ENCODE data around the gene MLST8.

DNA sequence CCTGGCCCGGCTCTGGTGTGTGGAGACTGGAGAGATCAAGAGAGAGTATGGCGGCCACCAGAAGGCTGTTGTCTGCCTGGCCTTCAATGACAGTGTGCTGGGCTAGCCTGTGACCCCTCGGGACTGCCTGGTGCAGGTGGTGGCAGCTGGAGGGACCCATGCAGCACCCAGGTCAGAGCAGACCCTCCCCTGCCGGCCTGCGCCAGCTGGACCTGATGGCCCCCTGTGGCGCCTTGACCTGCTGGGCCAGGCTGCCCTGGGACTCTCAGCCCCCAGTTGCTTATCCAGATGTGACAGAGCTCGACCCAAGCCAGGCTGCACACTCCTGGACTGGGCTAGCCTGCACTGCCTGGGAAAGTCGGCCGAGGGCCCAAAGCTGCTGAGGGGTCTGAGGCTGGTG is 3.5 kb downstream of the MLST8 start:
- TF ChIP-seq POLR2A (IDR thresholded peaks at IDR 0.05; ENCODE audit: control extremely low read depth in 1 of 2, low read depth in 2 of 2, low read length in 2 of 2) (no peak), SP1 (IDR thresholded peaks at IDR 0.05; ENCODE audit: low read depth, low read length) (no peak), CEBPB (IDR thresholded peaks at IDR 0.05; ENCODE audit: low read depth, low read length) (no peak), POLR2AphosphoS5 (IDR thresholded peaks at IDR 0.05; ENCODE audit: low read depth, low read length) (no peak), EP300 (IDR thresholded peaks at IDR 0.05; ENCODE audit: borderline replicate concordance in 1 of 2, low read depth in 2 of 2, low read length in 2 of 2) (no peak), RFX5 (IDR thresholded peaks at IDR 0.05; ENCODE audit: borderline replicate concordance, low read depth, low read length) (no peak), CREB1 (IDR thresholded peaks at IDR 0.05) (no peak), SIX5 (IDR thresholded peaks at IDR 0.05; ENCODE audit: low read depth, low read length) (no peak)
- TF ChIP-seq, protein P1, sequence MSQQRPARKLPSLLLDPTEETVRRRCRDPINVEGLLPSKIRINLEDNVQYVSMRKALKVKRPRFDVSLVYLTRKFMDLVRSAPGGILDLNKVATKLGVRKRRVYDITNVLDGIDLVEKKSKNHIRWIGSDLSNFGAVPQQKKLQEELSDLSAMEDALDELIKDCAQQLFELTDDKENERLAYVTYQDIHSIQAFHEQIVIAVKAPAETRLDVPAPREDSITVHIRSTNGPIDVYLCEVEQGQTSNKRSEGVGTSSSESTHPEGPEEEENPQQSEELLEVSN (IDR thresholded peaks at IDR 0.05) = no peak
- TF ChIP-seq, protein P2, sequence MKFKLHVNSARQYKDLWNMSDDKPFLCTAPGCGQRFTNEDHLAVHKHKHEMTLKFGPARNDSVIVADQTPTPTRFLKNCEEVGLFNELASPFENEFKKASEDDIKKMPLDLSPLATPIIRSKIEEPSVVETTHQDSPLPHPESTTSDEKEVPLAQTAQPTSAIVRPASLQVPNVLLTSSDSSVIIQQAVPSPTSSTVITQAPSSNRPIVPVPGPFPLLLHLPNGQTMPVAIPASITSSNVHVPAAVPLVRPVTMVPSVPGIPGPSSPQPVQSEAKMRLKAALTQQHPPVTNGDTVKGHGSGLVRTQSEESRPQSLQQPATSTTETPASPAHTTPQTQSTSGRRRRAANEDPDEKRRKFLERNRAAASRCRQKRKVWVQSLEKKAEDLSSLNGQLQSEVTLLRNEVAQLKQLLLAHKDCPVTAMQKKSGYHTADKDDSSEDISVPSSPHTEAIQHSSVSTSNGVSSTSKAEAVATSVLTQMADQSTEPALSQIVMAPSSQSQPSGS (IDR thresholded peaks at IDR 0.05; ENCODE audit: low read length) = no peak
- TF ChIP-seq, protein P3, sequence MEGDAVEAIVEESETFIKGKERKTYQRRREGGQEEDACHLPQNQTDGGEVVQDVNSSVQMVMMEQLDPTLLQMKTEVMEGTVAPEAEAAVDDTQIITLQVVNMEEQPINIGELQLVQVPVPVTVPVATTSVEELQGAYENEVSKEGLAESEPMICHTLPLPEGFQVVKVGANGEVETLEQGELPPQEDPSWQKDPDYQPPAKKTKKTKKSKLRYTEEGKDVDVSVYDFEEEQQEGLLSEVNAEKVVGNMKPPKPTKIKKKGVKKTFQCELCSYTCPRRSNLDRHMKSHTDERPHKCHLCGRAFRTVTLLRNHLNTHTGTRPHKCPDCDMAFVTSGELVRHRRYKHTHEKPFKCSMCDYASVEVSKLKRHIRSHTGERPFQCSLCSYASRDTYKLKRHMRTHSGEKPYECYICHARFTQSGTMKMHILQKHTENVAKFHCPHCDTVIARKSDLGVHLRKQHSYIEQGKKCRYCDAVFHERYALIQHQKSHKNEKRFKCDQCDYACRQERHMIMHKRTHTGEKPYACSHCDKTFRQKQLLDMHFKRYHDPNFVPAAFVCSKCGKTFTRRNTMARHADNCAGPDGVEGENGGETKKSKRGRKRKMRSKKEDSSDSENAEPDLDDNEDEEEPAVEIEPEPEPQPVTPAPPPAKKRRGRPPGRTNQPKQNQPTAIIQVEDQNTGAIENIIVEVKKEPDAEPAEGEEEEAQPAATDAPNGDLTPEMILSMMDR (IDR thresholded peaks at IDR 0.05; ENCODE audit: control extremely low read depth in 1 of 3, insufficient read depth in 1 of 3, low read depth in 1 of 3, low read length in 3 of 3) = no peak

Measured in H1 (cell line).